Common myeloid progenitor, CD34-positive (primary cell): Measurements from ENCODE around the gene SYNRG.

Experiments
- CTCF ChIA-PET: fragments of 350-600 bp; sonication (Branson Sonifier 250); formaldehyde crosslinking; loops from one replicate; lab custom pipeline; 2021; ENCODE audit warnings: antibody characterized with exemption; lab: Charles Lee
- POLR2A ChIA-PET: fragments of 350-600 bp; sonication (Branson Sonifier 250); formaldehyde crosslinking; loops from one replicate; lab custom pipeline; 2021; ENCODE audit warnings: antibody characterized with exemption; lab: Charles Lee
- DNase-seq, 3 donors: peaks; one replicate each; pipeline versions ENCODE4 v3.0.0 to v3.0.0-alpha.2; 2013
- H3K27ac ChIP-seq, 2 experiments: 1 replicate in 1 of 2; 2 replicates in 1 of 2; pipeline ENCODE4 v1.7.0; 2013; ENCODE audit warnings: inconsistent platforms in 2 of 2, low read length in 2 of 2, mild to moderate bottlenecking in 2 of 2, low read depth in 1 of 2, moderate library complexity in 1 of 2; ENCODE audit not compliant: severe bottlenecking in 2 of 2, insufficient read depth in 1 of 2, poor library complexity in 1 of 2
- H3K27me3 ChIP-seq, 5 experiments: replicated peaks in 2 of 5; 1 replicate in 3 of 5; 2 replicates in 2 of 5; pipeline versions ENCODE4 v1.6.1 to v1.7.0; 2013; ENCODE audit warnings: low read length in 4 of 5, mild to moderate bottlenecking in 2 of 5, moderate library complexity in 2 of 5, inconsistent platforms in 1 of 5; ENCODE audit not compliant: insufficient read depth in 5 of 5, control insufficient read depth in 4 of 5
- H3K36me3 ChIP-seq, 4 experiments: 1 replicate in 2 of 4; 2 replicates in 2 of 4; pipeline versions ENCODE4 v1.6.1 to v1.7.0; 2013; ENCODE audit warnings: low read length in 3 of 4, control low read depth in 1 of 4, mild to moderate bottlenecking in 1 of 4; ENCODE audit not compliant: control insufficient read depth in 4 of 4, insufficient read depth in 4 of 4
- H3K4me1 ChIP-seq, 4 experiments: 1 replicate in 3 of 4; 2 replicates in 1 of 4; pipeline versions ENCODE4 v1.6.1 to v1.7.1; 2013; ENCODE audit warnings: low read length in 3 of 4, mild to moderate bottlenecking in 3 of 4, control low read depth in 1 of 4, inconsistent platforms in 1 of 4, moderate library complexity in 1 of 4; ENCODE audit not compliant: control insufficient read depth in 4 of 4, insufficient read depth in 4 of 4; ENCODE audit errors: control extremely low read depth in 1 of 4
- H3K4me3 ChIP-seq, 7 experiments: 1 replicate in 4 of 7; 2 replicates in 3 of 7; pipeline versions ENCODE4 v1.5.1 to v1.7.0; 2013; ENCODE audit warnings: mild to moderate bottlenecking in 7 of 7, low read length in 6 of 7, moderate library complexity in 6 of 7, inconsistent platforms in 2 of 7, low read depth in 2 of 7, control low read depth in 1 of 7; ENCODE audit not compliant: insufficient read depth in 4 of 7, control insufficient read depth in 1 of 7; ENCODE audit errors: extremely low read depth in 1 of 7
- H3K9me3 ChIP-seq, 5 experiments: 1 replicate in 4 of 5; 2 replicates in 1 of 5; pipeline versions ENCODE4 v1.6.1 to v1.7.1; 2013; ENCODE audit warnings: low read length in 4 of 5, mild to moderate bottlenecking in 2 of 5, inconsistent platforms in 1 of 5, low read depth in 1 of 5, moderate library complexity in 1 of 5; ENCODE audit not compliant: control insufficient read depth in 4 of 5, insufficient read depth in 2 of 5; ENCODE audit errors: control extremely low read depth in 1 of 5
- WGBS: methylation state at CpG from one replicate; pipeline ENCODE4 v1.1.5; 2013; ENCODE audit not compliant: insufficient coverage; 5-methylcytosine and 5-hydroxymethylcytosine counted together

SYNRG gene

DNA sequence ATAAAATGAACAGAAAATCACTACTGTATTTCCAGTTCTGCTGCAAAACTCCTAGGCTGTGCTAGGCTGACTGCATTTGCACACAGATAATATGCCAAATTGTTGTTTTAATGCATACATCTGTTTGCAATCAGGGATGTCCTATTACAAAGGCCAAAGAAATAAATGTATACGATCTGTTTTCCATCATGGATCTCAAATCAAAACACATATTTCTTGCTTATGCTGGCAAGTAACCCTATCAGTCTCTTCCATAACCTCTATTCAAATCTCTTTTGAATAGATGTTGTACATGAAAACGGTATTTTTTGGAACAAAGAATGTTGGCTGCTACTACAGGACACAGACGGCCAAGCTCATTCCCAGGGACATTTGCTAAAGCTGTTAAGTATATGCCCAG, 62.9 kb downstream of the SYNRG start:
- no peak overlapping the region for H3K4me3 ChIP-seq
- no peaks in the 10 kb centered on the region for H3K4me1 ChIP-seq
- H3K9me3 ChIP-seq = no peaks in the 10 kb centered on the region
- POLR2A ChIA-PET = no interaction called here
- no peak overlapping the region for H3K27ac ChIP-seq
- no peaks in the 10 kb centered on the region for H3K27me3 ChIP-seq
- no peak for DNase-seq
- CTCF ChIA-PET = no interaction called here
- WGBS = 100% methylated on average over 1 of the region's 3 CpGs
- peaks cover 10 to 38% (median 13%) of the 10 kb centered on the region in 4 experiments for H3K36me3 ChIP-seq

DNA sequence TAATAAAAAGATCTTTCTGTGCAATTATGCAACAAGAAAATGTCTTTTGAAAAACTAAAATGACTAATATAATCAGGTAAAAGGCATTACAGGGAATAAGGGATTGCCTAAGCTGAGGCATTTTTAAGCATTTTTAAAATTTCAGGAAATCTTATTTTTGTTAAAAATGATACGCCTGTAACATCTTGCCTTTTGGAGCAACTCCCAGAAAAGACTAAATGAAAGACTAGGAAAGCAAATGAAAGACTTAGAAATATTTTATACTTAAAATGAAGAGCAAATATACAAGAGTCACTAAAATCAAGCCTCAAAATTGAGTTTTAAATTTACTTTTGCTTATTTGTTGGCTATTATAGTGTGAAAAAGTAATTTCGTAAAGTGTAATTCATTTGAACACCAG, 63.7 kb downstream of the SYNRG start:
- Histone ChIP-seq H3K27me3 (no peaks in the 10 kb centered on the region), H3K36me3 (peaks cover 14 to 39% (median 18%) of the 10 kb centered on the region in 4 experiments), H3K4me3 (no peak overlapping the region), H3K9me3 (no peaks in the 10 kb centered on the region), H3K4me1 (no peaks in the 10 kb centered on the region), H3K27ac (no peak overlapping the region)
- POLR2A ChIA-PET = interaction anchor here (0.7 kb wide), 1 partner anchor 10 kb away, joined by 5 read pairs; no protein-coding TSS in a partner anchor
- no peak for DNase-seq
- no CpG with 5 or more reads among the region's 2 CpGs for WGBS
- CTCF ChIA-PET = no interaction called here

DNA sequence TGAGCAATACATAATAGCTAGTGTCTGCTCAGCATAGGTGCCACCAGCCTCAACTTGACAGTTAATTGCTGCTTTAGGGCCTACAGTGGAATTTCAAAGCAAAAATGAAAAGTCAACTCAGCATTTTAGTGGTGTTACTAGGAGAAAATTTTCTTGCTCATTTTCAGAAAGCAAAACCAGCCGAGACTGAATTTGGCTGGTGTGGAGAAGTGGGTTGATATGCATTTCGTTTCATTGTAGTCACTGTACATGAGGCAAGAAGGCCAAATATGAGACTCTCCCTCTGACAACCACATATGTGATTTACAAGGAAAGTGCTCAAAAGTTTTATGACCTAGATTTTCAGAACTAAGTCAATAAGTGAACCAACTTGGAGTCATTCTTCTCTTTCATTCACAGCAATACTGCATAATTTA, 65.6 kb downstream of the SYNRG start:
- WGBS = no CpG with 5 or more reads among the region's 2 CpGs
- H3K4me3 ChIP-seq = no peak overlapping the region
- H3K36me3 ChIP-seq = peaks cover 27 to 56% (median 34%) of the 10 kb centered on the region in 4 experiments
- H3K9me3 ChIP-seq = no peaks in the 10 kb centered on the region
- no peaks in the 10 kb centered on the region for H3K4me1 ChIP-seq
- DNase-seq = no peak
- CTCF ChIA-PET = no interaction called here
- H3K27me3 ChIP-seq = no peaks in the 10 kb centered on the region
- POLR2A ChIA-PET = no interaction called here
- no peak overlapping the region for H3K27ac ChIP-seq

DNA sequence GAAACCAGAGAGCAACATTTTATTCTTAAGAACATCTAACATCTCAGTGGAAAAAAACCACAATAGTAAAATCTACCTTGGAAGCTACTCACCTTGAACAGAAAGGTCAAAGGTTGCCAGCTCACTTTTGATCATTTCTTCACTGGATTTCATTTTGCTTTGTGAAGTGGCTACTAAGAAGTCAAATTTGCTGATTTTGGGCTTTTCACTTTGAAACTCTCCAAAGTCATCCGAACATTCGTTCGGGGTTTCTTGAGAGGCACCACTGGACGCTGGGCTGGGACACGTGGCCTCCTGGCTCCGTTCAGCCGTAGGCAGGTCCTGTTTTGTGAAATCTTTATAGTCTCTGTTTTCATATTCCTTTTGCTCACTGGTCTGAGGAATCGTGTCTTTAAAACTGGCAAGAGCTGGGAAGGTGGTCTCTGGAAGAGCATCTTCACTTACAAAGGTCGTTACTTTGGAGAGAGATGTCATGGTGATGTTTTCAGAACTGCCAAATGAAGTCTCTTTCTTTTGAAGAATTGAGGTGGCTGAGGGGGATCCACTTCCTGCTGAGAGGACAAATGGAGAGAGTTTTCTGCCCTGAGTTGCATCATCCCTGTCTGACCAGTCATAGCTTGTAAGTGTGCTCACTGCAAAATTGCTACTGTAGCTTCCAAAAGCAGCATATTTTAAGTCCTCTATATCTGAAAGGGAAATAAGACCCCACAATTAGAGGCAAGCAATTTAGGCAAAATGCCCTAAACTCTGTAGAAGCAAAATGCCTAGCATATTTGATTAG, 67.1 kb downstream of the SYNRG start:
- Histone ChIP-seq H3K4me1 (no peaks in the 10 kb centered on the region), H3K27ac (no peak overlapping the region), H3K4me3 (no peak overlapping the region), H3K27me3 (no peaks in the 10 kb centered on the region), H3K9me3 (no peaks in the 10 kb centered on the region), H3K36me3 (peaks cover 30 to 60% (median 43%) of the 10 kb centered on the region in 4 experiments)
- no peak for DNase-seq
- WGBS = 100% methylated on average over 7 of the region's 9 CpGs
- CTCF ChIA-PET = interaction anchor here (1.3 kb wide), 1 partner anchor 15 kb away, joined by 5 read pairs; no protein-coding TSS in a partner anchor
- POLR2A ChIA-PET = no interaction called here

- H3K4me3 ChIP-seq = no peak overlapping the region
- WGBS = 100% methylated on average over 3 of the region's 8 CpGs
Measured at GRCh38 chr17:37538981-37539659, 70.1 kb downstream of the SYNRG start.

DNA sequence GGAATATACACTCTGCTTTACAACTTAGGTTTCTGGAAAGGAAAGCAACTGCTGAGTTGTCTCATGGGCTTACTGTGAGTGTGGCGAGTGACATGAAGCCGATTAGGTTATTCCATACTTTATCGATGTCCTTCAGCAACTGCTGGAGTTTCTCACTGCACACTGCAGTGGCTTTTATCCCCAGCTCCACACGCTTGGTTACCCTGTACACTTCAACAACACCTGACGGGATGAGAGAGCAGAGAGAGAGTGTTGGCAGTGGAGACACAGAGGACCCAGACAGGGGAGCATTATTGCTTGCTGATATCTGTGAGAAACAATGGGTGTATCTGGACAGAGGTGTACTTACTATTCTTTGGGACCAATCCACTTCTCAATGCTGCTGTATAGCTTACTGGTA, 73.3 kb downstream of the SYNRG start:
- H3K9me3 ChIP-seq = no peaks in the 10 kb centered on the region
- 100% methylated on average over 3 of the region's 5 CpGs for WGBS
- H3K27me3 ChIP-seq = no peaks in the 10 kb centered on the region
- CTCF ChIA-PET = interaction anchor here (1.1 to 1.5 kb wide), 3 partner anchors 8 to 32 kb away, joined by 3 to 4 read pairs (median 3); no protein-coding TSS in a partner anchor
- no peak overlapping the region for H3K27ac ChIP-seq
- POLR2A ChIA-PET = no interaction called here
- peaks cover 28 to 71% (median 45%) of the 10 kb centered on the region in 4 experiments for H3K36me3 ChIP-seq
- H3K4me3 ChIP-seq = no peak overlapping the region
- H3K4me1 ChIP-seq = no peaks in the 10 kb centered on the region
- no peak for DNase-seq

More at GRCh38 chr17:37538981-37539659, 70.1 kb downstream of the SYNRG start:
- no peak for DNase-seq
- ChIA-PET CTCF (no interaction called here), POLR2A (no interaction called here)
- no peaks in the 10 kb centered on the region for H3K9me3 ChIP-seq
- peaks cover 39 to 78% (median 56%) of the 10 kb centered on the region in 4 experiments for H3K36me3 ChIP-seq
- H3K27me3 ChIP-seq = no peaks in the 10 kb centered on the region
- no peak overlapping the region for H3K27ac ChIP-seq
- no peaks in the 10 kb centered on the region for H3K4me1 ChIP-seq

DNA sequence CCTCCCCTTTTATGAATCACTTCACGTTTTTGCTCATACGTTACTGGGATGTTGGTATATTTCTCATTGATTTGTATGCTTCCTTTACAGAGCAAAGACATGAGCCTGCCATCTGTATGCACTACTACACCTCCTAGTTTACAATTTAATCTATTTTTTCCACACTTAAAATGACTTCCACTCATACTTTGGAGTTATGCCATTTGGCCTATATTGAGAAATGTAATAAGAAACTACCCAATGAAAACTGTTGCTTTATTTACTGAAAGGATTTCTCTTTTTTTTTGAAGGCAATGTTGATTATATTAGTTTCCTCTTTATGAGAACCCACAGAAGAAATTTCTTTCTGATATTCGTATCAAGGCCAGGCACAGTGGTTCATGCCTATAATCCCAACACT, 76.5 kb downstream of the SYNRG start:
- no peaks in the 10 kb centered on the region for H3K4me1 ChIP-seq
- CTCF ChIA-PET = no interaction called here
- H3K27me3 ChIP-seq = no peaks in the 10 kb centered on the region
- no peak for DNase-seq
- WGBS = no CpG with 5 or more reads among the region's 3 CpGs
- POLR2A ChIA-PET = no interaction called here
- peaks cover 15 to 70% (median 46%) of the 10 kb centered on the region in 4 experiments for H3K36me3 ChIP-seq
- no peak overlapping the region for H3K4me3 ChIP-seq
- H3K27ac ChIP-seq = no peak overlapping the region
- H3K9me3 ChIP-seq = no peaks in the 10 kb centered on the region
